GM21717 (cell line): ENCODE results near the gene RXRA.

Source experiments
- ATAC-seq: cut with Tn5 transposase; IDR thresholded peaks from one replicate; pipeline ENCODE4 v1.9.1; 2021; ENCODE audit warnings: mild to moderate bottlenecking, moderate library complexity; ENCODE audit not compliant: unreplicated experiment

Gene RXRA

DNA sequence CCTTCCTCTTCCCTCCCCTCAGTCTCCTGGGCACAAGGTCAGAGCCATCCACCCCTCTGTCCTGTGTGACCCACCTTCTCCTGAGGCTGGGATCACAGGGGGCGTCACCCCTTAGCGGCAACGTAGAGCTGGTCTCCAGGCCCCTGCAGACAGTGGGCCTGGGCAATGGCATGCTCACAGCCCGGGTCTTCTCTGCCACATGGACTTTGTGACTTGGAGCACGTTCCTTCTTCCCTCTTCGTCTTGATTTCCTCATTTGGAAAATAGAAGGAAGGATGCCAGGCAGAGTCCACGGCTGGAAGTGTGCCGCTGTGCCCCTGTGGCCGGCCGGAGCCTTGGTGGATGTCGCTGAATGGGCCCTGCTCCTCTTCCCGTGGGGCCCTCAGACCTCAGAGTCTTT lies 10.0 kb downstream of the RXRA start:
- ATAC-seq: no peak

DNA sequence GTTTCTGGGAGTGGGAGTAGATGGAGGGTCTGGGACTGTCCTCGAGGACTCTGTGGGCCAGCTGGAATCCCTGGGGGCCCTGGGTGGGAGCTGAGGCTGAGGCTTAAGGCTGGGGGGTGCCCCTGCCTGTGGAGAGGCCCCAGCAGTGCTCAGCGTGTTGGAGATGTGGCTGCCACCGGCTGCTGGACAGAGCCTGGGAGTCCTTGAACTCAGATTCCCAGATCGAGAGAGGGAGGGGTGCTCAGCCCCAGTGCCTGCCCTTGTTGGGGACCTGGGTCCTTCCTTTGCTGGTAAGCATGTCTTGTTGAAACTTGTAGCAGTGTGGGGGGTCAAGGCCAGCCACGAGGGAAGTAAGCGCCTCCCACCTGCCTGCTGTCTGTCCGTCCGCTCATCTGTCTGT lies 10.7 kb downstream of the RXRA start:
- ATAC-seq: no peak

DNA sequence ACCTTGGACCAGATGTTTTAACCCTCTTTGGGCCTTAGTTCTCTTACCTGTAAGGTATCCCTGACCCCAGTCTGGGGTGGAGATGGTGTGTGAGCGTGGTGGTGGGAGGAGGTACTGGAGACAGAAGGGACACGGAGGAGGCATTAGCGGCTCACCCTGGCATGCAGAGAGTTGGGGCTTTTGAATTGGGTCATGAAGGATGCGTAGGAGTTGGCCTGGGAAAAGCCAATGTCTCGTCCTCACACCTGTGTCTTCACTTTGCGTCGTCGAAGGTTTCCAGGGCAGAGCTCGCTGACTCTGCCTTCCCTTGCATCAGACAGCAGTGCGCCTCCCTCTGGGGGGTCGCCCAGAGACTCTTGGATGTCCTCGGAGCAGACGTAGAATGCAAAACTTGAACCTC lies 11.2 kb downstream of the RXRA start:
- no peak for ATAC-seq

DNA sequence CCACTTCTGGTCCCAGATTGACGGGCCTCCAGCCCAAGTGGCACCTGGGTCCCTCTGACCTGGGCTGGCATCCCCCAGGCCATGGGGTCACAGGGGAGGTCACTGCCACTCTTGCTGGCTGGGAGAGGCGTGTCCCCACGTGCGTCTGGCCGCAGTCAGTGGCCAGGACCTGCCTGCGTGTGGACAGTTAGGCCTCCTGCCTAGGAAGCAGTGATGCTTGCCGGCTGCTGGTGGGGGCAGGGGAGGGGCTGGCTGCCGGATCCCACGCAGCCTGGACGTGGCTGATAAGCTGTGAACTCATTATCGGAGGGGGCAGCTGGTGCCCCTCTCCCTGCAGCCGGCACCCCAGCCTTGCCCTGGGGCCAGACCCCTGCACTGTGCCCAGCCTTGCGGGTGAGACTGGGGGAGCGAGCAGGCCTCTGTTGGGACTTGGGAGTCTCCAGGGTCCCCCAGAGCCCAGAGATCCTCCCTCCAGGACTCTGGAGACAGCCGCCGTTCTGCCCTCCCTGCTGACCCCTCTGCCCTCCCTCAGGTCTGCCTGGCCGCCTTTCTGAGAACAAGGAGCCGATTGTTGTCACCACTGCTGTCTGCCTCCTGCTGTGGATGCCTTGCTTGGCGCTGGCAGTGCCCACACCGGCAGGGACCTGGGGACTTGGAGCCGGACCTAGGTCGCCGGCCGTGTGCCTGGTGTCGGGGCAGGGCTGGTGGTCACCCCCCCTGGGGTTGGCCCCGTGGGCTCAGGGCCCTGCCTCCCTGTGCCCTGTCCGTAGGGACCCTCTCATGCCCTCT lies 12.3 kb downstream of the RXRA start:
- ATAC-seq: no peak

DNA sequence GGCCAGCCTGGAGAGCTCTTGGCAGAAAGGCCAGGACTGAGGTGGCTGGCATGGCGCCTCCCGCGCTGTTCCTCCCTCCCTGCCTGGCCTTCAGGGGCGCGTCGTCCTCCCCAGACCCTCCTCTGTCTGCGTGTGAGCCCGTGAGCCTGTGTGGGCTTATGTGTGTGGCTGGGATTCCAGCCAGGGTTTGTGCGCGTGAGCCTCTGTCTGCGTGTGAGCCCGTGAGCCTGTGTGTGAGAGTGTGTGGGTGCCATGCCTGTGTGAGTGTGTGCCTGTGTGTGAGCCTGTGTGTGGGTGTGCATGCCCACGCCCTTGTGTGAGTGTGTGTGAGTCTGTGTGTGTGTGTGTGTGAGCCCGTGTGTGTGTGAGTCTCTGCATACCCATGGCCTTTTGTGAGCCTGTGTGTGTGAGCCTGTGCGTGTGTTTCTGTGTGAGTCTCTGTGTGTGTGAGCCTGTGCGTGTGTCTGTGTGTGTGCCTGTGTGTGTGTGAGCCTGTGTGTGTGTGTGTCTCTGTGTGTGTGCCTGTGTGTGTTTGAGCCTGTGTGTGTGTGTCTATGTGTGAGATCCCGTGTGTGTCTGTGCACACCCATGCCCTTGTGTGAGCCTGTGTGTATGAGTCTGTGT lies 13.0 kb downstream of the RXRA start:
- no peak for ATAC-seq

DNA sequence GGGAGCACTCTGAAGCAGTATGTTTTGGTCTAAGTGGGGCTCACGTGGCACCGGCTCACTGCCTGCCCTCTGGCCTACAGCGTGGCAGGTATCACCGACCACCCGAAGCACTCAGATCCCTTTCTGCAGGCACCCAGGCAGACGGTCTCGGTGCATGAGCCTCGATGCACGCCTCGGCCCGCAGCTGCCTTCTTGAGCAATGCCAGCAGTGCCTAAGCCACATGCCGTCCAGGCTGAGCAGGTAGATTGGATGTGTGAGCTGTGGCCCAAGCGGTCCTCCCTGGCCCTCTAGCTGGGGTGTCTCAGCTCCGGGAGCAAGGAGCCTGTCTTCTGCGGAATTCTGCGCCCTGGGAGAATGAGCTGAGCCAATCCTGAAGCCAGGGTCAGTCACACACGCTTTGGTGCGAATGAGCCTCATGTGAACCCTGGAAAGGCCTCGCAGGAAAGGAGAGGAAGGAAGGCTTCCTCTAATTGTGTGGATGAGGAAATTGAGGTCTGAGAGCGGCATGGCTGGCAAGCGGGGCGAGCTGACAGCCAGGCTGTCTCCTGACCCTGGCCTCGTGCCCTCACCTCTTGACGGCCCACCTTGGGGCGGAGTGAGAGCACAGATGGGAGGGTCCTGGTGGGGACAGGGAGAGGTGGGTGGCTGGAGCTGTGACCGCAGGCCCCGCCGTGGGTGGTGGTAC lies 14.4 kb downstream of the RXRA start:
- no peak for ATAC-seq

DNA sequence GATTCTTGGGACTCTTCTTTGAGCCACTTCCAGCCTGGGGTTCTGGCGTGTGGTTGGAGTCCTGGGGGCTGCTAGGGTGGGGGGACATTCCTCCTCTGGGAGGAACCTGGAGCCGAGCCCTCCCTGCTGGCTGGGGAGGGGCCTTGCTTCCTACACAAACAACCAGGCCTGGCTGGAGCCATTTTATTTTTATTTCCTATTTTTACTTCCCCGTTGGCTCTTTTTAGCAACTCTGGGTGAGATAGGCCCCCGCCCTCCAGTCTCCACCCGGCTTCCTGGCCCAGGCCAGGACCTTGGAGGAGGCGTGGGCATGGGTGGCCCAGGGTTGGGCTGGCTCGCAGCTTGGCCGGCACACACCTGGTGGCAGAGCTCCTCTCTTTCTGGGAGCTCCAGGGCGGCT lies 15.1 kb downstream of the RXRA start:
- ATAC-seq: no peak

DNA sequence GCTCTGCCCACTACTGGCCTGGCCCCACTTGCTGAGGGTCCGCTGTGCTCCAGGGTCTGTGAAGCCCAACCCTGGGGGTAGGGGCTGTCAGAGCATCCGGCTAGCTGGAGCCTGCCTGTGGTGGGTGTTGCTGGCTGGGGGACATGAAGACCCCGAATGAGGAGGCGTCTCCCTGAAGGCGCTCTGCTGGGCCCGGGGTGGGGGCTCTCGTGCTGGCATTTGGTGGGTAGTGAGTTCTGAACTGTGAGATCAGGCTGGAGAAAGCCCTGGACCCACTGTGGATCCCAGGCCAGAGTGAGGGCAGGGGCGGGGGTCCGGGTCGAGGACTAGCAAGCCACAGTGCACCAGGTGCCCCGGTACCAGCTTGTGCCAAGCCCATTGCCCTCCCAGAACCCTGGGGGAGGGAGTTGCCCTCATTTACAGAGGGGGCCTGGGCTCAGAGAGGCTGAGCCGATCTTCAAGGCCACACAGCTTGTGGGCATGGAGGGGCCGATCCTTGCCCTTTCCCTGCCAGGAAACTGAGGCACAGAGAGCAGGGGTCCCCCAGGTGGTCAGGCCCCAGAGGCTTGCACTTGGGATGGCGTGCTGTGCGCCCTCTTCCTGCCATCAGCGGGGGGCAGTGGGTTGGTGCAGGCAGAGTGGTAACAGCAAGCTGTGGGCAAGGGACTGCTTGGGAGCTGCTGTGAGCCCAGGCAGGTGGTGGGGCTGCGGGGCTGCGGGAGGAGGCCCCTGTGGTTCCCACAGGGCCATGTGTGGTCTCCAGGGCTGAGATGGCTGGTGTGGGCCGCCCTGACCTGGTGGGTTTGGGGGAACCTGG lies 15.9 kb downstream of the RXRA start:
- ATAC-seq: no peak

DNA sequence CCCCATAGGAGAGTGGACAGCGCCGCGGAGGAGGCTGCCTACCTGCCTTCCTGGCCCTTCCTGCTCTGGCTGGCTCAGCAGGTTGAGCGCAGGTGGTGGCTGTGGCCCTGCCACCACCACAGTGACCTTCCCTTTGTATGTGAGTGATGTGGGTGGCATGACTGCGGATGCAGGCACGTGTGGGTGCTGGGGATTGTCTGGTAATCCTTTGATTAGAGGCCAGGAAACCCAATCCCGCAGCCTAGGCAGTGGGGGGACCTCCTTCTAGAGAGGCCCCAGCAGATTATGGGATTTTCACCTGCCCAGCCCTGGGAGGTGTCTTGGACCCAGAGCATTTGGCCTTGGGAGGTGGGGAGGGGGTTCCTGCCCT lies 16.5 kb downstream of the RXRA start:
- ATAC-seq: no peak

DNA sequence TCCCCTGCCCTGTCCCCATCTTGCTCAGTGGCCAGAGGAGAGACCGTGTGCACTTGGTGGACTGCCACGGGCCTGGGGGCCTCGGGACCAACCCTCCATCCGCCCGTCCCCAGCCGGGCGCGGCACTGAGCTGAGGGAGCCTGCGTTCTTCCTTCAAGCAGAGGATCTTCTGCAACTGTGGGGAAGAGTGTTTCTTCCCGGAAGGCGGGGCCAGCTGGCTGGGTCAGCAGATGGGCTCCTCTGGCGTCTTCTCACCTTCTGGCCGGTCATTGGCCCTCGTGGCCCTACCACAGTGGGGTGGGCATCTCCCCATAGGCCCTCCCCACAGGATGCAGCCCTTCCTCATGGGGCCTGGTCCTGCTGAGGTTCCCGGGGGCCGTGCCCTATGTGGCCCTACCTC lies 17.4 kb downstream of the RXRA start:
- ATAC-seq: no peak

DNA sequence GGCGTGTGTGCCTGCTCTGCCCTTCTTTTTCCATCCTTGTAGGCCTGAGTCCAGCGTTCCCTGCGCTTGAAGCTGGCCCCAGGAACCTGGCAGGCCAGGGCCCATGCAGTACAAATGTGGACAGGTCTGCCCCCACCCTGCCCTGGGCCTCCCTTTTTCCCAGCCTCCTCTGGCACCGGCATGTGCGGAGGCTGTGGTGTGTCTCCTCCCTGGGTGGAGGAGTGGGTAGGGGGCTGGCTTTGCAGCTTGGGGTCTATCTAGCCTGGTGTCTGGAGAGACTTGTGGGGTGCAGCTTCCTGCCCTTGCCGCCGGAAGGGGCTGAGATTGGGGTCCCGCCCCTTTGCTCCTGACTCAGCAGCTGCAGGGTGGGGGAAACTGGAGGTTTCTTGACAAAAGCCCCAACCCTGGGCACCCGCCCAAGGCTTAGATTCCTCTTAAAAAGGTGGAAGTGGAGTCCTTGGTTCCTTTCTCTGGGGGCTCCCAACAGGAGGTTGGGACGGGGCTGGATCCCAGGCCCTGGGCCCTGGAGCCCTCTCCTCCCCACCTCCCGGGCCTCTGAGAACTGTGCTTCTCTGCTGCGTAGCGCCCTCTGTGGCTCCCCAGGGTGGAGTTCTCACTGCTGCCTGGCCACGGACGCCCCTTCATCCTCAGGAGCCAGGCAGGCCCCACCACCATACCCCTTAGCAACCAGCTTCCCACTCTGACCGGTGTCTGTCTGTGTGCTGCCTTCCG lies 18.0 kb downstream of the RXRA start:
- no peak for ATAC-seq

DNA sequence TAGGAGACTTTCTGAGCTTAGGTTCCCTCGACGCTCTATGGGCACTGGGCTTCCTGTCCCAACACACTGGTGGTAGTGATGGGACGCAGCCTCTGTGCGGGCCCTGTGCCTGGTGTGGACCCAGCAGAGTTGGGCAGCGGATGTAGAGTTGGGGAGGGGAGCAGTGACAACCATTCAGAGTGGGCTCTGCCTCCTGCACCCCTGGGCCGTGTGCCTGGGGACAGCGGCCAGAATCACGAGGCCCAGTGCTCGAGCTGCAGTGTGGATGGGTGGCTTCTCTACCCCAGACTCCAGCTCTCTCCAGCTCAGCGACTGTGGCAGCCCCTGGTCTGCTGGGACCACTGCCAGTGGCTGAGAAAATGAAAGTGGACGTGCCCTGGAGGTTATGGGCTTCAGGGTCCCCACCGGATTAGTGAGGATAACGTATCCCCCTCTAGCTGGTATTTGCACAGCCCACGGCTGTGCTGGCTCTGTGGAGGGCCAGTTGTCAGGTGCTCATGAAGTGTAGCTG lies 18.6 kb downstream of the RXRA start:
- ATAC-seq: no peak

DNA sequence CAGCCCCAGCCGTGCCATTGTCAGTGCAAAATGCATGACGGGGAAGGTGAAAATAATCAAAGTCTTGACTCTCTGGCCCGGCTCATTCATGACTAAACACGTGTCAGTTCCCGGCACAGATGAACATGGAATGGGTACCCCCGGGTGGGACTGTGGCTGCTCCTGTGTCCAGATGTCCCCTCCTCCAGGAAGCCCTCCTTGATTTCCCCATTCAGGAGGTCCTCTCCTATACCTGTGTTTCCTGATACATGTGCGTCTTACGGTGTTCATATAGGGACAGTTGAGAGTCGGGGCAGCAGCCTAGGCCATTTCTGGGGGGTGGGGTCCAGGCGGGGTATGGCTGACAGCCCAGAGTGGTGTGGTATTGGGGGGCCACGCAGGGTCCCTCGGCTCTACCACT lies 19.5 kb downstream of the RXRA start:
- ATAC-seq: no peak

DNA sequence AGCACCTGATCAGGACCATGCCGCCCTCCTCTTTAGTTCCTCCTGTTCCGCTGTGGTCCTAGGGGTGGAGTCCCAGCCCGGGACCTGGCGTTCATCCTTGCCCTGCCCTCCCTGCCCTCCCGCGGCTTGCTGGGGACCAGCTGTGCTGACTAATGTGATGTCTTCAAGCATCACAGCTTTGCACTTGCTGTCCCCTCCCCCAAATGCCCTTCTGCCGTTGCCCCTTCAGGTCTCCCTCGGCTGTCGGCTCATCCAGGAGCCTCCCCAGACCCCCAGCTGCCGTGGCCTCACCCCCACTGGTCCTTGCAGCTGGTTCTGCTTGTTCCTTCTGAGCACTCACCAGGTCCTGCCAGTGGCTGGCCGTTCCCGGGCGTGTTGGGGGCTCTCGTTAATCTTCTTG lies 19.9 kb downstream of the RXRA start:
- ATAC-seq: no peak

DNA sequence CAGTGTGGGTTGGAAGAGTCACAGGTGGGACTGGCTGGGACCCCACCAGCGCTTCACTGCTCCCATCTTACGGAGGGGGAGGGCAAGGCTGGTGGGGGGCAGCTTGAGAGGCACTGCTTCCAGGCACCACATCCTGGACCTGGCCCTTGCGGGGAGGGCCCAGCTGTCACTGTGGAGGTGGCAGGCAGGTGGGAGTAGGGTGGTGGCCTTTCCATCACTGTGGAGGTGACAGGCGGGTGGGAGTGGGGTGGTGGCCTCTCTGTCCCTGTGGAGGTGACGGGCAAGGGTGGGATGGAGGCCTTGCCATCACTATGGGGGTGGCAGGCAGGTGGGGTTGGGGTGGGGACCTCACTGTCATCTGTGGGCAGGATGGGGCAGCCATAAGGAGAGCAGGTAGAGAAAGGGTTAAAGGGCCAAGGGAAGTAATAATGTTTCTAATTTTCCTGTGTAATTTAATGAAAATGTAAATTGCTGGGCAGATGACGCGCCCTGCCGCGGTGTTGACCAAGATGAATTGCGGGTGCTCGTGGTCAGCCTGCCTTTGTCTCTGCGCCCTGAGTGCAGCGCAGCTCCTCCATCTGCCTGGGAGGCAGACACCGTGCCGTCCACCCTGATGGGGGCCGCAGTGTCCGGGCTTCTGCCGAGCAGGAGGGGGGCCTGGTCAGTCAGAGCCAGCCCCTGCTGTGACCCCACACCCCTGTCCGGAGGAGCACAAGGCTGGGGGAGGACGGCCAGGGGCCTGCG lies 20.8 kb downstream of the RXRA start:
- no peak for ATAC-seq

DNA sequence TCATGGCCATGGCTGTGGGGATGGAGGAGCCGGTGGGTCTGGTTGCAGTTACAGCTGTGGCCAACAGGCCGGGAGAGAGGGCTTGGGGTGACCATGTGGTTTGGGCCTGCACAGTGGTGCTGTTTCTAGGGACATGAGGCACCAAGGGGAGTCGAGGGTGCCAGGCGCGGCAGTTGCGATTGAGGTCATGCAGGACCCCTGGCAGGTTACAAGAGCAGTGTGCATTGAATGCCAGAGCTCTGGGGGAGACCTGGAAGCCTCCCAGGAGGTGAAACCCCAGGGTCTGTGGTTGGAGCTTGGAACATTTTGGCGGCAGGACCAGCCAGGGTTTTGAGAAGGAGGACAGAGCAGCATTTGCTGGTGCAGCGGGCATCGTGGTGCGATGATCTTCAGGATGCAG lies 21.7 kb downstream of the RXRA start:
- ATAC-seq: no peak

DNA sequence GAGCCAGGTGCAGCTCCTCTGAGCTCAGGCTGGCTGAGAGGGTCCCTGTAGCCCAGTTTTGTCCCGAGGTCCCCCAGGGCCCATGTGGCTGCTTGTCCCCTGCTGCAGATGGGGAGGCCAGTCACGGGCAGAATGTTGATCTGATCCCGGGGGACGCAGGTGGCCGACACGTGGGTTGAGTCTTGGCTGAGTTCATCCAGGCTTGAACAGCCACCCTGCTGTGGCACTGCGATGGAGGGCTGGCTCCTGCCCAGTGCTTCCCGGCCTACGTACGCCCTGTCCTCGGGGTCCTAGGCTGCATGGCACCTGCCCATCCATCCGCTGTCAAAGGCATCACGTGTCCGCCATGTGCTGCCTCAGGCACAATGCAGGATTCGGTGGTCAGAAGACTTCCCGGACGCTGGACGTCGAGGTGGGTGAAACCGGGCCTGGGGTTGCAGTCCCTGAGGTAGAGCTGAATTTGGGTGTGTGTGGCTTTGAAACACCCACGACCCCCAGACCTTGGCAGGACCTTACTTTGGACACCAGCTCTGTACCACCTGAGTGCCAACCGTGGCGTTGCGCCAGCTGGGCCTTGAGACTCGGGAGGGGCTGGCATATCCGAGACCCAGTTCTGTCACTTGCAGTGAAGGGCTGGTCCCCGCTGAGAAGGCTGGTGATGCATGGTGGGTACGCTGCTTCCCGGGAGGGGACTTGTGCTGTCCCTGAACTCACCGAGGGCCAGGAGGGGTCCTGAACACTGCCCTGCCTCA lies 22.3 kb downstream of the RXRA start:
- ATAC-seq: no peak

DNA sequence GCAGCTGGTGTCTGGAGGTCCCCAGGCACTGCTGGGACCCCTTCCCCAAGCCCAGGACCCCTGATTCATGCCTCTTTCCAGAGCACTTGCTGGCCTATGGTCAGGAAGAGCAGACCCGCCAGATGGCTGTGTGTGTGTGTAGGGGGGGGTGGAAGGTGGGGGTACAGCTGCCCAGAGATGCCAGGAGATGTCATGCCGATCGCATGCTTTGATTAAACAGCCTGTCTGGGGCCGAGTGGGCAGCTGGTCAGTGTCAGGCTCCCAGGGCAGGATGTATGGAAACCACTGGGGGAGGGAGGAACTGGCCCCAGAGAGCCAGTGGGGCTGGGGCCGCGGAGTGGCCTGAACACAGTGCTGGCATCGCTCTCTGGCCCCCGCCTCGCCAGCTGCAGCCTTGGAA lies 23.7 kb downstream of the RXRA start:
- no peak for ATAC-seq

DNA sequence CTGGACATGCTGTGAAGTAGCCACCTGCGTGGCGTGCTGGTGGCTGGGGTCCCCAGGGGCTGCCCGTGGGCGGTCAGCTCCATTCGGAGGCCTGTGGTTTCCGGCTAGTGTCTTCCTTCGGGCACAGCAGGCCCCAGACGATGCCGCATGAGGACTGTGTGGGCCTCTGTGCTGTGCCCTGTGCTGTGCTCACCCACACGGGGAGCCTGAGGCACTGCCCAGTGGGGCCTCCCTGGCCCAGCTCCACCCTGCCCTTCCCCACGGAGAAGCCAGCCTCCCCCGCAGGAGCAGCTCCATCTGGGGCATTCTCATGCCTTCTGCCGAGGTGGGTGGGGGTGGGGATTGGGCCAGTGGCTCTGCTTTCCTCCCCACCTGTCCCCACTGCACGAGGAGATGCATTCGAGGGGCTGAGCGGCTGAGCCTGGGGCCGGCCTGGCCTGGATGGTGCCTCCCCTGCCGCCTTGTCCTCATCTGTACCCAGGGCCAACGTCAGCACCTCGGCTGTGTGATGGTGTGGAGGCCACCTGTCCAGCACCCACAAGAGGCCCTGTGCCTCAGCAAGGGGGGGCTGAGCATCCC lies 24.2 kb downstream of the RXRA start:
- ATAC-seq: no peak
